Measurements from ENCODE around the gene SPOCK2.

Gene SPOCK2

DNA sequence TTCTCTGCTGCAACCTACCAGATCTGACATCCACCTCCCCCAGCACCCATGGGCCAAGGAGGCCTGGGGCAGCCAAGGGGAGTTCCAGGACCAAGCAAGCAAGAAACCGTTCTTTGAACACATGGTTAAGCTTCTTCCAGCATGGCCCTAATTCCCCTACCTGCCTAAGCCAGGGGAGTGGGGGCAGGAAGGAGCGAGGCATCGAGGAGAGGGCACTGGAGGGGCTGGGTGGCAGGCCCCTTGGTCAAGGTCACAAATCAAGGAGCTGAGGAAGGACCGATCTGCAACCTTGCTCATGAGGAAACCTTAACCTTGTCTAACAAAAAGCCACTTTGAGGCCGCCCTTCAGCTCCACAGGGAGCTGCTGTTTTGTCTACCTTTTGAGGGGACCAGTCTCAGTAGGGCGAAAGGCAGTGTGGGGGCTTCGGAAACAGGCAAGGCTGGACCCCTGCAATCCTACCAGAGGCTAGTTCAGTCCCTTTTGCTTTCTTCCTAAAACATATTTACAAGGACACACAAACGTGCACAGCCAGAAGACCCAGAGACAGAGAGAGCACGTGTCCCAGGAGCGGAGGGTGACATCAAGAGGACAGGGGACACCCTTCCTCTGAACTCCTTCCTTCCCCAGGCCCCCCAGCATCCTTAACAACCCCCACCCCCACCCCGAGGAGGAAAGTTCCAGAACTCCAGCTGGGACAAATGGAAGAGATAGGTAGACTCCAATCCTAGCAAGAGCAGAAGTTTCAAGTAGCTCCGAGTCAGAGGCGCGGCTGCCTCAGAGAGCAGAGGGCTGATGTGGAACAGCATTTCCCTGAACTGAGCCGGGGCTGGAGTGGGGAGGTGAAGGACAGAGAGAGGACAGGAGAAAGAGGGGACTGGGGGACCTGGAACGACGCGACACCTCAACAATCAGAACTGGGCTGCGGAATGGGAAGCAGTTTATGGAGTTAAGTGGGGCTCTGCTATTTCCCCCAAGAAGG, 28.2 kb downstream of the SPOCK2 start:
- H3K9me3 ChIP-seq (ENCODE audit: control insufficient read depth, insufficient read depth, low read depth, low read length) = no peaks in the 10 kb centered on the region
- no peaks in the 10 kb centered on the region for H3K36me3 ChIP-seq (ENCODE audit: control insufficient read depth, insufficient read depth, low read length)
- no peak overlapping the region for H3K4me3 ChIP-seq (ENCODE audit: low read depth, low read length)
- peaks cover 10% of the 10 kb centered on the region for H3K4me1 ChIP-seq (ENCODE audit: control insufficient read depth, insufficient read depth, low read length)
- no peak overlapping the region for H3K27ac ChIP-seq (ENCODE audit: low read depth, low read length)
- no peak overlapping the region for H3K9ac ChIP-seq (ENCODE audit: low read length)
- H3K27me3 ChIP-seq (ENCODE audit: control insufficient read depth, insufficient read depth, low read length) = no peaks in the 10 kb centered on the region

DNA sequence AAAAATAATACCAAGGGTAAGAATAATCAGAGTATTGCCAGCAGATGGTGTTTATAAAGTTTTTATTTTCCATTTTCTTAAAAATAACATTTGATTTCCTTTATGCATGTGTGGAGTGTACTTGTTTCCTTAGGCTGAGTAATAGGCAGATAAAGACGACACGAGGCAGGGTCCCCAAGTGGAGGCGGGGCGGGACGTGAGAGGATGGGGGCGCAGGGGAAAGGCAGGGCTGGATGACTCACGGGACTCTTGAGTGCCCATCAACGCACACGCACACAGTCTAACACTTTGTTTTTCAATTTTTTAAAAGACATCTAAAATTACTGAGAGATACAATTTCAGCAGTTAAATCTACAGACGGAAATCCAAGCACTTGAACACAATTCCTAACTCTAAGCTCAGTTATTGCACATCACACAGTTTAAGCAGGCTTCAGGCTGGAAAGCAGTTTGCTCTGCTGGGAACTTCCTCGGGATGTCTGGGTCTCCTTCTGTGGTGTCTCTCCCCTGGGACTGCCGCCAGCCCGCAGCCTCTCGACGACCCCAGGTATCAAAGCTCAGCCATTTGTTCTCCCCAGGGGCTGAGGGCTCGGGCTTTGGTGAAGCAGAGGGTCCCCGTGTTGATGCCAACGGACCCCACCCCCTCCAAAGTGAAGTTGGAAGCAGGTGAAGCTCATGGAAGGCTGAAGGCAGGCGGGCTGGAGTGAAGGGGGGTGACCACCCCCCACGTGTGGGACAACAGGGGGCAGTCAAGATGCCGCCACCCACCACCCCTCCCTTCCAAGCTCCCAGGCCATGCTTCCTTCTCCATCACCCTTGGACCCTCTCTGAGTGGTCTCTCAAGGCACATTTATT, 29.1 kb downstream of the SPOCK2 start:
- Histone ChIP-seq H3K9ac (ENCODE audit: low read length) (no peak overlapping the region), H3K4me1 (ENCODE audit: control insufficient read depth, insufficient read depth, low read length) (peaks cover 10% of the 10 kb centered on the region), H3K9me3 (ENCODE audit: control insufficient read depth, insufficient read depth, low read depth, low read length) (no peaks in the 10 kb centered on the region), H3K36me3 (ENCODE audit: control insufficient read depth, insufficient read depth, low read length) (no peaks in the 10 kb centered on the region), H3K27ac (ENCODE audit: low read depth, low read length) (no peak overlapping the region), H3K4me3 (ENCODE audit: low read depth, low read length) (no peak overlapping the region), H3K27me3 (ENCODE audit: control insufficient read depth, insufficient read depth, low read length) (no peaks in the 10 kb centered on the region)

DNA sequence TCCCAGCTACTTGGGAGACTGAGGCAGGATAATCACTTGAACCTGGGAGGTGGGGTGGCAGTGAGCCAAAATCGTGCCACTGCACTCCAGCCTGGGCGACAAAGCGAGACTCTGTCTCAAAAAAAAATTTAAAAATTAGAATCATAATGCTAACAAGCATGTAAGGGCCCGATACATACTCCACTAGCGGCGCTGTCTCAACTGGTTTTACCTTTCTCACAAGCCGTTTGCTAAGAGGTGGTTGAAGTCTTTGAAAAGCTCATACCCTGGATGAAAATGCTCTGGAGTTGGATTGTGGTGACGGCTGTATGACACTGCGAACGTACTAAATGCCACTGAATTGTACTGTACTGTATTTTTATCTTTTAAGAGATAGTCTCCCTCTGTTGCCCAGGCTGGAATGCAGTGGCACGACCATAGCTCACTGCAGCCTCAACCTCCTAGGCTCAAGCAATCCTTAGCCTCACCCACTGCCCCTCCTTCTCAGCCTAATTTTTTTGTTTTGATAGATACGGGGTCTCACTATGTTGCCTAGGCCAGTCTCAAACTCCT, 29.9 kb downstream of the SPOCK2 start:
- Histone ChIP-seq H3K9ac (ENCODE audit: low read length) (no peak overlapping the region), H3K36me3 (ENCODE audit: control insufficient read depth, insufficient read depth, low read length) (no peaks in the 10 kb centered on the region), H3K9me3 (ENCODE audit: control insufficient read depth, insufficient read depth, low read depth, low read length) (no peaks in the 10 kb centered on the region), H3K27me3 (ENCODE audit: control insufficient read depth, insufficient read depth, low read length) (no peaks in the 10 kb centered on the region), H3K4me1 (ENCODE audit: control insufficient read depth, insufficient read depth, low read length) (peaks cover 10% of the 10 kb centered on the region), H3K27ac (ENCODE audit: low read depth, low read length) (no peak overlapping the region), H3K4me3 (ENCODE audit: low read depth, low read length) (no peak overlapping the region)

DNA sequence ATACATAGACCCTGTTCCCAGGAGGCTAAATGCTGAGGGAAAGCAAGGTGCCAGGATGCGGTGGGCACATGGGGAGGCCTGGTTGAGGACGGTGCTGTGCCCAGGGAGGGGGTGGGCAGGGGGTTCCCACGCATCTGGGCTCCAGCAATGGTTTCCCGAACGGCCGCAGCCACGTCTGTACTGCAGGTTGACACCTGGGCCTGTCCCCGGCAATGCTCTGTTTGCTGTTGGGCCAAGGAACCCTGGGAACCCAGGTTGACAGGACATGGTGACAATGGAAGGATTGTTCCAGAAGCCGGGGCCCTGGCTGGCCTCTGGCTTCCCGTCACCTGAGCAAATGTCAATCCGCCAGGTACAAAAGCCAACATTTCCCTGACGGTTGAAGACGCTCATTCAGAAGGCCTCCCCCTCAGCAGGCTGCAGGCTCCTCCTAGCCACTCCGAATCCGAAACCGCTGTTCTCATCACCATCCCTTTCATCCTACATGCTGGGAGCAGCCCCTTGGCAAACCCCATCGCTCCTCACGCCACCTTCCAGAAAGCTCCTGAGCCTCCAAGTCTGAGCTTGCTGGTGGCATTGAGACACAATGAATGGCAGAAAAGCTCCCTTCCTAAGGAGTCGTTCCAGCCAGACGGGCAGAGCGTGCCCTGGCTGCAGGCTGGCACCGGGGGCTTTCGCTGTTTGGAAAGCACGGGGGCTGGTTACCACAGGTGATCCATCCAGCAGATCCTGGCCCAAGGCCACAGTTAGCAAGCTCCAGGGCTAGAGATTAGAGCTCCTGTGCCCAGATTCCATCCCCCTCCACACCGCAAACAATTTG, 31.2 kb downstream of the SPOCK2 start:
- Histone ChIP-seq H3K9ac (ENCODE audit: low read length) (no peak overlapping the region), H3K27me3 (ENCODE audit: control insufficient read depth, insufficient read depth, low read length) (no peaks in the 10 kb centered on the region), H3K36me3 (ENCODE audit: control insufficient read depth, insufficient read depth, low read length) (no peaks in the 10 kb centered on the region), H3K4me3 (ENCODE audit: low read depth, low read length) (no peak overlapping the region), H3K4me1 (ENCODE audit: control insufficient read depth, insufficient read depth, low read length) (peaks cover 10% of the 10 kb centered on the region), H3K9me3 (ENCODE audit: control insufficient read depth, insufficient read depth, low read depth, low read length) (no peaks in the 10 kb centered on the region), H3K27ac (ENCODE audit: low read depth, low read length) (no peak overlapping the region)

DNA sequence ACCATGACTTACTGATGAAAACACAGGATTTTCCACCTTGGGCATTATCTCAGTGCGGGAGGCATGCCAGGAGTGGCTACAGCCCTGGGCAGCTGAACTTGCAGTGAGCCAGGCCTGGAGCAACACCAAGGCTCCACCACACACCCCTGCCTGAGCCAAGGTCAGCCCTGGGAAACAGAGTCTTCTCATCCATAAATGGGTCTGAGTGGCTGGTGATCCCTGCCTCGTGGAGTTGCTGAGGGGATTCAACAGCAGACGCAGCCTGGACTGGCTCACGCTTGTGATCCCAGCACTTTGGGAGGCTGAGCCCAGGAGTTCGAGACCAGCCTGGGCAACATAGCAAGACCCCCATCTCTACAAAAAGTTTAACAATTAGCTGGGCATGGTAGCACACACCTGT, 32.2 kb downstream of the SPOCK2 start:
- no peaks in the 10 kb centered on the region for H3K27me3 ChIP-seq (ENCODE audit: control insufficient read depth, insufficient read depth, low read length)
- no peaks in the 10 kb centered on the region for H3K9me3 ChIP-seq (ENCODE audit: control insufficient read depth, insufficient read depth, low read depth, low read length)
- H3K4me3 ChIP-seq (ENCODE audit: low read depth, low read length) = no peak overlapping the region
- no peak overlapping the region for H3K9ac ChIP-seq (ENCODE audit: low read length)
- H3K27ac ChIP-seq (ENCODE audit: low read depth, low read length) = no peak overlapping the region
- no peaks in the 10 kb centered on the region for H3K36me3 ChIP-seq (ENCODE audit: control insufficient read depth, insufficient read depth, low read length)
- H3K4me1 ChIP-seq (ENCODE audit: control insufficient read depth, insufficient read depth, low read length) = peaks cover 7% of the 10 kb centered on the region

DNA sequence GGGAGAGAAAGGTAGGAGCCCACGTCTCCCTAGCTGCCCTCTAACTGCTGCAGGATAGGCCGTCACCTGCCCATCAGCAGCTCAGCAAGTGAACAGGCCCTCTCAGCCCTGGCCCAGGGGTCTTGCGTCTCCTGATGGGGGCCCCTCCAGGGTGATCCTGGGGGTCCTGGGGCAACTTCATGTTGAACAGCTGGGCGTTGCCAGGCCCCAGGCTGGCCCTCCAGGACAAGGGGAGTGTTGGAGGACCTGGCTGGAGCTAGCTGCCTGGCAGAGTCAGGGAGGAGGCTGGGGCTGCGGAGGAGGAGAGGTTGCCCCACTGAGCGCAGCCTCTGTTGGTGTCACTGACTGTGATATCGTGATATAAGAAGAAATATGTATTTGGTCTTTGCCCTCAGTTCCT, 34.7 kb downstream of the SPOCK2 start:
- H3K4me1 ChIP-seq (ENCODE audit: control insufficient read depth, insufficient read depth, low read length) = no peaks in the 10 kb centered on the region
- no peak overlapping the region for H3K27ac ChIP-seq (ENCODE audit: low read depth, low read length)
- no peaks in the 10 kb centered on the region for H3K27me3 ChIP-seq (ENCODE audit: control insufficient read depth, insufficient read depth, low read length)
- no peak overlapping the region for H3K4me3 ChIP-seq (ENCODE audit: low read depth, low read length)
- no peaks in the 10 kb centered on the region for H3K36me3 ChIP-seq (ENCODE audit: control insufficient read depth, insufficient read depth, low read length)
- no peak overlapping the region for H3K9ac ChIP-seq (ENCODE audit: low read length)
- H3K9me3 ChIP-seq (ENCODE audit: control insufficient read depth, insufficient read depth, low read depth, low read length) = peaks cover 3% of the 10 kb centered on the region; the same call in 1 of the 2 replicates

DNA sequence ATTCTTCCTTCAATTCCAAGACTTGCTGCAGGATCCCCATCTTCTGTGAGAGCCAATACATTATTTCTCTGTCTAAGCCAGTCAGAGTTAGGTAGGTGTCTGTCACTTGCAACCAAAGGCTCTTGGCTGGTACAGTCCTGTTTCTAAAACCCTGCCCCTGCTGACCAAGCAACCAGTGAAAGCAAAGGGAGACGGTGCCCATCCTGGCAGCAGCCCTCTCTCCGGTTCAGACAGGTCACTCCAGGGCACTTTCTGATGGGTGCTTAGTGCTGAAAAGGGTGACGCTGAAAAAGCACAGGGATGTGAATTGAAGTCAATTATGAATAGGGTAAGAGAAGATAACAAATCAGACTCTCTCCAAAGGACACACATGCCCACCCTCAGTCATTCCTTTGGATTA, 37.5 kb downstream of the SPOCK2 start:
- peaks cover 3% of the 10 kb centered on the region; the same call in 1 of the 2 replicates for H3K9me3 ChIP-seq (ENCODE audit: control insufficient read depth, insufficient read depth, low read depth, low read length)
- H3K9ac ChIP-seq (ENCODE audit: low read length) = no peak overlapping the region
- no peaks in the 10 kb centered on the region for H3K36me3 ChIP-seq (ENCODE audit: control insufficient read depth, insufficient read depth, low read length)
- peaks cover 3% of the 10 kb centered on the region for H3K4me1 ChIP-seq (ENCODE audit: control insufficient read depth, insufficient read depth, low read length)
- no peaks in the 10 kb centered on the region for H3K27me3 ChIP-seq (ENCODE audit: control insufficient read depth, insufficient read depth, low read length)
- H3K4me3 ChIP-seq (ENCODE audit: low read depth, low read length) = no peak overlapping the region
- no peak overlapping the region for H3K27ac ChIP-seq (ENCODE audit: low read depth, low read length)

DNA sequence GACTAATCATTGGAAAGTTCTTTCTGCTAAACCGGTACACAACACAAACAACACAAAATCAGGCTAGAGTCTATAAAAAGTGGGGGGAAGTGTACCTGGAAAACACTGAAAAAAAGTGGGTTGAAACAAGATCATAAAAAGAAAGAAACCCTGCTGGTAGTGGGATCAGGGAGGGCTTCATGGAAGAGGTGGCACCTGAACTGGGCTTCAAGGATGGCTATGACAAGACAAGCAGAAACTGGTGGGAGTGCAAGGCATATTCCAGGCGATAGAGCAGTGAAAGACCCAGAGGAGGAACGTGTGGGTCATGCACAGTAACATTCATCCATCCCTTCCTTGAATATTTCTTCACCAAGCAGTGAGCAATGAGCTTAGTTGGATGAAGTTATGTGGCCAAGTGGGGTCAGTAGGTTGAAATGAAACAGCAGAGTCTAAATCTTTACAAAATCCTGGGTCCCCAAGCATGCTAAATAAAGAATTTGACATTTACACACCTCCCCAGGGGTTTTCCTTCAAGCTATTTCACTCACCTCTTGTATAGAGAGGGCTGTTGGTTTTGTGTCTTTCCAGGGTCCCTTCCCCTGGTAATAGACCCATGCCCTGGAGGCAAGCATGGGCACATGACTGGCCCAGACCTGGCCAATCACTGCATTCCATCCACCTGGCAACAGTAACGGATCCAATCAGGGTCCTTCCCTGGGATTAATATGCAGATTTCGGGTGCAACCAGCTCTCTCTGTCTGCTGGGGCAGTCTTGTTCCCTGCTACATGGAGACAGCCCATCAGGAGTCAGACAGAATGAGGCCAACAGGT, 38.2 kb downstream of the SPOCK2 start:
- no peak overlapping the region for H3K4me3 ChIP-seq (ENCODE audit: low read depth, low read length)
- no peaks in the 10 kb centered on the region for H3K27me3 ChIP-seq (ENCODE audit: control insufficient read depth, insufficient read depth, low read length)
- H3K9ac ChIP-seq (ENCODE audit: low read length) = no peak overlapping the region
- peaks cover 3% of the 10 kb centered on the region for H3K4me1 ChIP-seq (ENCODE audit: control insufficient read depth, insufficient read depth, low read length)
- H3K27ac ChIP-seq (ENCODE audit: low read depth, low read length) = no peak overlapping the region
- no peaks in the 10 kb centered on the region for H3K36me3 ChIP-seq (ENCODE audit: control insufficient read depth, insufficient read depth, low read length)
- H3K9me3 ChIP-seq (ENCODE audit: control insufficient read depth, insufficient read depth, low read depth, low read length) = peaks cover 3% of the 10 kb centered on the region; the same call in 1 of the 2 replicates

DNA sequence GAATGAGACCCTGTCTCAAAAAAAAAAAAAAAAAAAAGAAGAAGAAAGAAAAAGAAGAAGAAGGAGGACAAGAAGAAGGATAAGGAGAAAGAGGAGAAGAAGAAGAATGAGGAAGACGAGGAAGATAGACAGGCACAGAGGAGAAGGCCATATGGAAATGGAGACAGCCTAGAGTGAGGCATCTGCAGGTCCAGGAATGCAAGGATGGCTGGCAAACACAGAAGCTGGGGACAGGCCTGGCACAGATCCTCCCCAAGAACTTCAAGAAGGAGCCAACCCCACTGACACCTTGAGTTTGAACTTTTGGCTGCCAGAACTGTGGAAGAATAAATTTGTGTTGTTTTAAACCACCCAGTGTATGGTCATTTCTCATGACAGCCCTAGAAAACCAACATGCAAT, 38.9 kb downstream of the SPOCK2 start:
- no peak overlapping the region for H3K27ac ChIP-seq (ENCODE audit: low read depth, low read length)
- H3K4me1 ChIP-seq (ENCODE audit: control insufficient read depth, insufficient read depth, low read length) = peaks cover 3% of the 10 kb centered on the region
- H3K36me3 ChIP-seq (ENCODE audit: control insufficient read depth, insufficient read depth, low read length) = no peaks in the 10 kb centered on the region
- peaks cover 3% of the 10 kb centered on the region; the same call in 1 of the 2 replicates for H3K9me3 ChIP-seq (ENCODE audit: control insufficient read depth, insufficient read depth, low read depth, low read length)
- no peaks in the 10 kb centered on the region for H3K27me3 ChIP-seq (ENCODE audit: control insufficient read depth, insufficient read depth, low read length)
- no peak overlapping the region for H3K4me3 ChIP-seq (ENCODE audit: low read depth, low read length)
- no peak overlapping the region for H3K9ac ChIP-seq (ENCODE audit: low read length)

Measured in HUES6 (cell line).